ENCODE measurements around the gene SEC24C.
"Not testable (repeated sequence)": the region's sequence is repeated elsewhere in the genome, so short reads cannot be mapped to it uniquely, and the experiment has no call there.

SEC24C gene

GRCh38 chr10:73772281-73773151 is 28.3 kb downstream of the SEC24C start:
- DNase-seq = peak; percentile 77

GRCh38 chr10:73773152-73773879 is 29.1 kb downstream of the SEC24C start:
- DNase-seq = no peak

- DNase-seq = no peak
Observed at GRCh38 chr10:73774637-73775036, 30.5 kb downstream of the SEC24C start.

DNA sequence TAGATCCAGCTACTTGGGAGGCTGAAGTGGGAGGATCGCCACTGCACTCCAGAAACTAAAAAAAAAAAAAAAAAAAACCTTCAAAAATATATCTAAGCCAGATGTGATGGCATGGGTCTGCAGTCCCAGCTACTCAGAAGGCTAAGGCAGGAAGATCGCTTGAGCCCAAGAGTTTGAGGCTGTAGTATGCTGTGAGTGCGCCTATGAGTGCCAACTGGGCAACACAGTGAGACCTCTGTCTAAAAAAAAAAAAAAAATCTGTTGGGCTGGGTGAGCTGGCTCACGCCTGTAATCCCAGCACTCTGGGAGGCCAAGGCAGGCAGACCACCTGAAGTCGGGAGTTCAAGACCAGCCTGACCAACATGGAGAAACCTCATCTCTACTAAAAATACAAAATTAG is 34.8 kb downstream of the SEC24C start:
- no peak for DNase-seq

- DNase-seq = no peak
Observed at GRCh38 chr10:73779539-73780197, 35.5 kb downstream of the SEC24C start.

DNA sequence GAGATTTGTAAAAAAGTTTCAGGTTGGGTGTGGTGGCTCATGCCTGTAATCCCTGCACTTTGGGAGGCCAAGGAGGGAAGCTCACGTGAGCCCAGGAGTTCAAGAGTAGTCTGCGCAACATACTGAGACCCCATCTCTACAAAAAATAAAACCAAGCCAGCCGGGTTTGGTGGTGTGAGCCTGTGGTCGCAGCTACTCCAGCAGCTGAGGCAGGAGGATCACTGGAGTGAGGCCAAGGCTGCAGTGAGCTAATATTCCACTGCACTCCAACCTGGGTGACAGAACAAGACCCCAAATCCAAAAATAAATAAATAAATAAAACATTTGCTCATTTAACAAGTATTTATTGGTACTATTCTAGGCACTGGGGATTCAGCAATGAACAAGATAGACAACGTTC is 36.1 kb downstream of the SEC24C start:
- DNase-seq = no peak

GRCh38 chr10:73780966-73781365 is 36.8 kb downstream of the SEC24C start:
- DNase-seq = no peak

DNA sequence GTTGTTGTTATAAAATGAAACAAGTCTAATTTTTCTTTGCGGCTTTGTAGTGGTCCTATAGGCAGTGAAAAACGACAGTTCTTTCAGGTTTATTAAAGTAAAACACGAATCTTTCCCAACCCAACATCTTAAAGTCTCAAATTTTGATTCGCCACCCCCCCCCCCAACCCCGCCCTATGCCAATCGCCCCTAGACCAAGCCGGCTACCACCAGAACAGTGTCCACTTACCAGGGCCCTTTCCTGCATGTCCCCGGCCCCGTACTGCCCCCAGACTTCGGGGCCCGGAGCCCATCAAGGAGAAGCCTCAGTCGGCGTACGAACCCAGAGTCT is 37.3 kb downstream of the SEC24C start:
- DNase-seq = no peak

GRCh38 chr10:73781879-73782748 is 37.9 kb downstream of the SEC24C start, which contains the start of gene CHCHD1:
Gene CHCHD1, plus strand, starts transcription at chr10:73782048. Its CDS starts 28 bp downstream, at chr10:73782076.
- DNase-seq = peak; percentile 78

DNA sequence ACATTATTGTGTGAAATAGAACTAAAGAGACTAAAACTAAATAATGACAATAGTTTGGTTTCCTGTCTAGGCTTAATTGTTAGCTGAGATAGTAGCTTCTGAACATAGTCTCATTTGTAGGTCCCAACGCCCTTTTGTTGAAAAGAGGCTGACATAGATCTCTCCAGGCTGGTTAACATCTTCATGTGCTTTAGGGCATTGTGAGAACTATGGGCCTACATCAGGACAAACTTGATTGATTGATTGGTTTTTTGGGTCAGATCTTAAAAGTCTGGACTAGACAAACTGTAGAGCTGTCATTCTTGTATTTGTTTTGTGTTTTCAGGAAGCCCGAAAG is 38.5 kb downstream of the SEC24C start:
- DNase-seq = no peak

DNA sequence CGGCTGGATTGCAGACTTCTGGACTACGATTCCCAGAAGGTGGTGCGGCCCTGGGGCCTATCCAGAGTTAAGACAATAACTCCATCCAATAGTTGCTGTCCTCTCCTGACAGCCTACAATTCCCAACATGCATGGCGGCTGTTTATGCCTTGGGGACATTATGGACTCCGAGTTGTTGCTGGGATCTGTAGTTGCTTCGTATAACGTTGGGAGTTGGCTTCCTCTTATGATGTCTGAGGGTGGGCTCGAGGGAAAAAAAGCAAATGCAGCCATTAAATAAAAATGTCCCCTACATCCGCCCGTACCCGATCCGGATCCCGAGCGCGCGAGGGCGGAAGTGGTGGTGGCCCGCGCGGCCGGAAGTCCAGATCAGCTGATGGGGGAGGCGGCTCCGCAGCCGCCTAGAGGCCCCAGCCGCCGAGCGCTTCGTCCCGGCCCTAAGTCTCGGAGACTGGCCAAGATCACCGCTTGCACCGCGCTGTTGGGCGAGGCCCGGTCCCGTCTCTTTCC is 41.1 kb downstream of the SEC24C start, which contains the start of gene ZSWIM8:
Gene ZSWIM8 (plus strand): TSS at position 396 of the 510 bp plus-strand sequence. CDS start 273 bp downstream, outside the sequence.
- DNase-seq = peak; percentile 94

GRCh38 chr10:73785721-73786511 is 41.7 kb downstream of the SEC24C start:
- DNase-seq = peak; percentile 14

- DNase-seq = no peak
Observed at GRCh38 chr10:73786512-73786885, 42.3 kb downstream of the SEC24C start.

DNA sequence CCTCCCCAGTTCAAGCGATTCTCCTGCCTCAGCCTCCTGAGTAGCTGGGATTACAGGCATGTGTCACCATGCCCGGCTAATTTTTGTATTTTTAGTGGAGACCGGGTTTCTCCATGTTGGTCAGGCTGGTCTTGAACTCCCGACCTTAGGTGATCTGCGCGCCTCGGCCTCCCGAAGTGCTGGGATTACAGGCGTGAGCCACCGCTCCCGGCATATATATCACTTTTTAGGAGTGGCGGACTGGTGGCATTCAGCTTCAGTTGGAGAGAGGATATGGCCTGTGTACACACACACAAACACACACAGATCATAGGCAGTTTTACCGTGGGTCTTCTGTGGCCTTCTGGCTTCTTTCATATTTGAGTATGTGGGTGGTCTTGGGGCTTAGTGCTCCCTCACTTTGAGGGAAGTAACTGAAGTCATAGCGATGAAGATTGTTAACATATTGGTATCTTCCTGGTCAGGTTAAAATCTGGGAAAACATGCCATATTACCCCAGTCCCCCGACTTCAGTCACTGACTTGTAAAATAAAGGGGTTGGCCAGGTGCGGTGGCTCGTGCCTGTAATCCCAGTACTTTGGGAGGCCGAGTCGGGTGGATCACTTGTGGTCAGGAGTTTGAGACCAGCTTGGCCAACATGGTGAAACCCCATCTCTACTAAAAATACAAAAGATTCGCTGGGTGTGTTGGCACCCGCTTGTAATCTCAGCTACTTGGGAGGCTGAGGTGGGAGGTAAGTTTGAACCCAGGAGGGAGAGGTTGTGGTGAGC is 43.0 kb downstream of the SEC24C start:
- DNase-seq = not testable (repeated sequence)

DNA sequence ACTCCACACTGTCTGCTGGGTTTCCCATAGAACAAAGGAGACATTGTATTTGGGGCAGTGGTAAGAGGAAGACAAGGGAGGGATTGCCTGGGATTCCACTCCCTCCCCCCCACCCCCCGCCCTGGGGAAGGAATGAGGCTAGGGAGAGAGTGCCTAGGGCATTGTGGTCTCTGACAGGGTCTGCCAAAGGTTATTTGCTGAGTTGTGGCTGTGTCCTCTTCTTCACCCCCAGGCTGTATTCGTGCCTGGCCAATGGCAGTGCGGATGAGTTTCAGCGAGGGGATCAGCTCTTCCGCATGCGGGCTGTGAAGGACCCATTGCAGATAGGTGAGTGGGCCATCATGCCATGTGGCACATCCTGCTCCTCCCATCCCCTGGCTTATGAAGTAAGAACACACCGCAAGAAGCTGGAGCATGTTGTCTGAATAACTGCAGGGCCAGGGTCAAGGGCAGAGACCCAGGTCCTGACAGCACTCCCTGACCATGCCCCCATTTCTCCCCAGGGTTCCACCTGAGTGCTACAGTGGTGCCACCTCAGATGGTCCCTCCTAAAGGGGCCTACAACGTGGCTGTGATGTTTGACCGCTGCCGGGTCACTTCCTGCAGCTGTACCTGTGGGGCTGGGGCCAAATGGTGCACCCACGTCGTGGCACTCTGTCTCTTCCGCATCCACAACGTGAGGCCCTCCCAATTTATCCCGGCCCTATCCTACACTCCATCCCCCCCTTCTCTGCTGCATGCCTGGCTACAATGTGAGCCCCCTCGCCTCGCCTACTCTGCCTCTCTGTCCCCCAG is 44.9 kb downstream of the SEC24C start:
- DNase-seq = no peak

DNA sequence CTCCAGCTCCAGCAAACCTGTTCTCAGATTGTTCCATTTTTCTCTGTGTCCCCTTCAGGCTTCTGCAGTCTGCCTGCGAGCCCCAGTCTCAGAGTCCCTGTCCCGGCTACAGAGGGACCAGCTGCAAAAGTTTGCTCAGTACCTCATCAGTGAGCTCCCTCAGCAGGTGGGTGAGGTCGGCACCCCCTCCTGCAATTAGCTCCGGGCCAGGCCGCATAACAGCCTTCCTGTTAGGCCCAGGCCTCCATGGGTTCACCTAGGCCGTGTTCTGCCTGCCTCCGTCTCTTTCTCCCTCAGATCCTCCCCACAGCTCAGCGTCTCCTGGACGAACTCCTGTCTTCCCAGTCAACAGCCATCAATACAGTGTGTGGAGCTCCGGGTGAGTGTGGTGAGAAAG is 45.5 kb downstream of the SEC24C start:
- no peak for DNase-seq

- no peak for DNase-seq
Observed at GRCh38 chr10:73790886-73791625, 46.9 kb downstream of the SEC24C start.

- DNase-seq = no peak
Observed at GRCh38 chr10:73791871-73792400, 47.8 kb downstream of the SEC24C start.

DNA sequence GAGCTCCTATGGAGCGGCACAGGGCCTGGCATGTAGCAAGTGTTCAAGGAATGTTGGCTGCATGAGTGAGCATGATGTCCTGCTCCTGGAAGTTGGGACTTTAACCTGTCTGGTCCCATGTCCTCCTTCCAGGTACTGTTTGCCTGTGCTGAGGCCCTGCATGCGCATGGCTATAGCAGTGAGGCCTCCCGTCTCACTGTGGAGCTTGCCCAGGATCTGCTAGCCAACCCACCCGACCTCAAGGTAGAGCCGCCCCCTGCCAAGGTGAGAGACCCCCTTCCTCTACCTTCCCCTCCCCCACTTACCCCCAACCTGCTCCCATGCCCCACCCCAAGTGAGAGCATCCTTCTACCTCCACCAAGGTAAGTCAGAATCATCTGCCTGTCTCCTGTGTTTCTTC is 49.3 kb downstream of the SEC24C start:
- no peak for DNase-seq

Measured in MV-4-11 (cell line).